NK-92 (cell line): Measurements from ENCODE around the gene ADARB2.
"Not testable (repeated sequence)": the region's sequence is repeated elsewhere in the genome, so short reads cannot be mapped to it uniquely, and the experiment has no call there.

Experiments
- DNase-seq: peaks from one replicate; lab custom pipeline; 2025; ENCODE audit not compliant: unreplicated experiment; lab: John Stamatoyannopoulos, UW

The ADARB2 gene

DNA sequence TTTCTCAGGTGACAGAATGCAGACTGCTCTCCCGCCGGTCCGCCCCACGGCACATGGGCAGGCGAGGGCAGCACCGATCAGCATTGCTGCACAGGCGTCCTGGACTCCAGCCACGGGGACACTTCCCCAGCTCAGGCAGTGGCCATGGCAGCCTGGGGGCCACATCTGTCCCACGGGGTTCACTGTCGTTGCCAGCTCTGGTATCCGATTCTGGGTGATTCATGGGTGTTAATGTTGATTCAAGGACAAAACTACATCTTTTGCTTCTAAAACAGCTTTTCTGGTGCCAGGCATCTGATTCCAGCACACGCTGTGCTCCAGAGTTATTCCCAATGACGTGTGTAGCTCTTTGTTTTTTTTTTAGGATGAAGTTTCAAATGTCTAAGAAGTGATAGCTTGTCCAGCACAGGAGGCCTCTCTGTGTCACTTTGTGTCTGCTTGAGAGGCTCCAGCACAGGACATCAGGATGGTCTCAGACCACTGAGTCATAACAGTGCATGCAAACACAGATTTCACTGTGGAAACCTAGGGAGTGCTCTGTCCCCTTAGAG lies 463.1 kb downstream of the ADARB2 start:
- no peak for DNase-seq

- DNase-seq, result no peak
Measured at GRCh38 chr10:1273372-1274105, 463.8 kb downstream of the ADARB2 start.

DNA sequence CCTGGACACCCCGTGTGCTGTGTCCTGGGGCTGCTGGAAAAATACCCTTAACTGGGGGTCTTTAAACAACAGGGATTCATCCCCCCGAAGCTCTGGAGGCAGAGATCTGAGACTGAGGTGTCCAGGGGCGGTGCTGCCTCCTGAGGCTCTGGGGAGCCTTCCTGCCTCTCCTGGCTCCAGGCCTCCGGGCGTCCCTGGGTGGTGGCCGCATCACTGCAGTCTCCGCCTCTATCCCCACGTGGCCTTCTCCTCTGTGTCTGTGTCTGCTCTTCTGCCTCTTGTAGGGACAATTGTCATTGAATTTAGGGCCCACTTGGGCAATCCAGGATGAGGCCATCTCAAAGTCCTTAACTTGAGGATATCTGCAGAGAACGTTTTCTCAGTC lies 464.6 kb downstream of the ADARB2 start:
- no peak for DNase-seq

GRCh38 chr10:1272079-1272776 lies 465.1 kb downstream of the ADARB2 start:
- DNase-seq, result no peak

- DNase-seq, result no peak
Measured at GRCh38 chr10:1270906-1271305, 466.4 kb downstream of the ADARB2 start.

GRCh38 chr10:1270490-1270889 lies 466.8 kb downstream of the ADARB2 start:
- DNase-seq, result no peak

GRCh38 chr10:1268831-1269230 lies 468.5 kb downstream of the ADARB2 start:
- DNase-seq, result no peak

DNA sequence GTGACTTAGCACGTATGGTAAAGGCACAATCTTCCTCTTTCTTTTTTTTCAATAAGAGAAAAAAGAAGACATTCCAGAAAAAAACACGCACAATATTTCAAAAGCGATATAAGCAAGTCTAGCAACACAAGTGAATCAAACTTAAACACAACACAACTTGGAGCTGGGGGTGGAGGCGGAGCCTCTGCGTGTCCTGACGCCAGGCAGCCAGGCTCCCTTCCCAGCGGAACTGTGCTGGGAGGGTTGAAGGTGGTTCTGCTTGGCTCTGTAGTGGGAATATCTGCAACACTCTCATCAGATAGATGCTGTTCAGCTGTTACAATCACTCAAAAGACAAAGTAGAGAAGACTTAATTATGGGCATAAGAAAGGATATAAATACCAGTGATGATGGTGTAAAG lies 469.8 kb downstream of the ADARB2 start:
- DNase-seq, result no peak

DNA sequence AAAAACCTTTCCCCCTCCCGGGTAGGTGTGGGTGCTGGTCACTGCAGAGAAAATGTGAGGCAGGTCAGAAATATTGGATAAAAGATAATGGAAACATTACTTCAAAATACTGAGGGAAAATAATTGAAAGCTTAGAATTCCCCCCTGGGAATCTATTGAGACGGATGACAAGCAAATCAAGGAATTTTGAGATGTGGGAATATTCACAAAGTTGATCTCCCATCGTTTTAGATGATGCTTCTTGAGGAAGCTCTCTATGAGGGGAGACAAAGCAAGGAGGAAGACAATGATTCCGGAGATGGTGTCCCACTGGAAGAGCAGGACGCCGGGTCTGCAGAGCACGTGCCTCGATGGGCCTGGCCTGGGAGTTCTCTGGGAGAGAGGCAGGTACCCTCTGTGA lies 470.2 kb downstream of the ADARB2 start:
- DNase-seq, result no peak

GRCh38 chr10:1266033-1266802 lies 471.1 kb downstream of the ADARB2 start:
- DNase-seq, result no peak

DNA sequence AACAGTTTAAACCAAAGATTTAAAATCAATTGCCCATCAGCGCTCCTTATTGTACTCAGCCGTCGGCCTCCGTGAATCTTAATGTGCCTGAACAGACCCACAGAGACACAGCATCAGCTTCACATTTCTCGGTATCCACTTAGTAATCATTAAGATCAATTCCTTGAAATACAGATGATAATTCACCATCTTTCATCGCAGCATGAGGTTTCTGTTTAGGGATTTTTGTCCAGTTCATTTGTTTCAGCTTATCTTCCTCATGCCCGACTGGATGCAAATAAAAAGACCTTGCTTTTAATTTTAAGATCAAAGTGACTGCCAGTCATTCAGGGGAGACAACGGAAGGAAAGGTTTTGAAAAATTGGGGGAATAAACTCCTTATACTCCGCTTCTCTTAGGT lies 473.3 kb downstream of the ADARB2 start:
- no peak for DNase-seq

DNA sequence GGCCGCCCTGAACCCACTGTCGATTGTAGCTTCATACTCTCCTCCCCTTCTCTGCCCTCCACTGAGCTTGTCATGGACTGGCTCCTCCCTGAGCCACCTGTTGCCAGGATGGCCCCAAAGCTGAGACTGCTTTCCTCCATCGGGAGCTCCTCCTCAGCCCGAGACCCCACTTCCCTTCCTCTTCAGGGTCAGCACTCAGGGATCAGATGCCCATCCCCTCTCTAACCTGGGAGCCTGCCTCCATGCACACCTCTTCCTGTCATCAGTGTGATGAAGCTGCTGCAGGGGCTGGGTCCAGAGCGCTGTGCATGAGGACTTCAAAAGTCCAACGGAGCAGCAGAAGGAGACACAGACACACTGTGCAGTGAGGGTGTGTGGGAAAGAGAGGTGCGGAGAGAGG lies 480.1 kb downstream of the ADARB2 start:
- DNase-seq, result no peak

DNA sequence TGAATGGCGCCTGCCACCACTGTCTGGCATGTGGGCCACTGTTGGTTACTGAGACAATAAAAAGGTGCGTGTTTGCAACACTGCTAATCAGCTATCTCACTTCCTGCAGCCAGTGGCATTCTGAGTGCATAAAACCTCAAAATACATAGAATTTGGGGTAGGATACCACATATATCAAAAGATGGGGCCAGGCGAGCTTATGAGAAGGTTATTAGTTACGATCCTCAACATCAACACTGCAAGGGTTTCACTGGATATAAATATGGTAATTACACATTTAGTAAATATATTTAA lies 480.9 kb downstream of the ADARB2 start:
- no peak for DNase-seq

DNA sequence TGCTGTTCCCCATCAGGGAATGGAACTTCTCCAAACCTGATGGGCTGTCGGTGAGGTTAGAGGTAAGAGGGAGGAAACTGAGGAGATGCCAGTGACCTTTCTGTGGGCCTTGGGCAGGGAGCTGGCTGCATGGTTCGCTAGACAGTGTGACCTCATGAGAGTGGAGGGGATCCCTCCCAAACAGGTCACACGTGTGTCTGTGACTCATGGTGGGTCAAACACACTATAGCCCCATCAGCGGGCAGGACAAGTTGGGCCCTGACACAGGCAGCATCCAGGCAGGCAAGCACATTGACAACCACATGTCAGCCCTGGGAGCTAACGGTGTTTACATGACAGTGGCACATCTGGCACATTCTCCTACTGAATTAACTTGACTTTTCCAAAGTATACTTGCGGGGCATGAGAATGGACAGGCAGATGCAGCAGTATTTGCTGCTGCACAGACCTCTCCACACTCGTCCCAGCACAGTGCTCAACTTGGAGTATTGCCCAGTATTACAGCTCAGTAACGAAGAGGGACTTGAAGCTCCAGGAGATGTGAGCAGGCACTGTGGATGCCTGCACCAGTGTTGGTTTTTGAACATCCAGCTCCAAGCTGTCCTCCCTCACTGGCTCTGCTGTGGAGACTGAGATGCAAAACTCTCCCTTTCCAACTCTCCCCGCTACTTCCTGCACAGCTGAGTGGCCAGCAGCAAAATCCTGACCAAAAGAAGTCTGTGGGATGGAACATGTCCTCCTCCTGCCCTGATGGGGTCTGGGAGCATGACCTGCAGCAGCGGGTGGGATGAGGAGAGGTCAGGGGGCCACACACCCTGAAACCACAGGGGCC lies 481.5 kb downstream of the ADARB2 start:
- DNase-seq, result no peak

GRCh38 chr10:1255118-1255517 lies 482.2 kb downstream of the ADARB2 start:
- DNase-seq, result no peak

DNA sequence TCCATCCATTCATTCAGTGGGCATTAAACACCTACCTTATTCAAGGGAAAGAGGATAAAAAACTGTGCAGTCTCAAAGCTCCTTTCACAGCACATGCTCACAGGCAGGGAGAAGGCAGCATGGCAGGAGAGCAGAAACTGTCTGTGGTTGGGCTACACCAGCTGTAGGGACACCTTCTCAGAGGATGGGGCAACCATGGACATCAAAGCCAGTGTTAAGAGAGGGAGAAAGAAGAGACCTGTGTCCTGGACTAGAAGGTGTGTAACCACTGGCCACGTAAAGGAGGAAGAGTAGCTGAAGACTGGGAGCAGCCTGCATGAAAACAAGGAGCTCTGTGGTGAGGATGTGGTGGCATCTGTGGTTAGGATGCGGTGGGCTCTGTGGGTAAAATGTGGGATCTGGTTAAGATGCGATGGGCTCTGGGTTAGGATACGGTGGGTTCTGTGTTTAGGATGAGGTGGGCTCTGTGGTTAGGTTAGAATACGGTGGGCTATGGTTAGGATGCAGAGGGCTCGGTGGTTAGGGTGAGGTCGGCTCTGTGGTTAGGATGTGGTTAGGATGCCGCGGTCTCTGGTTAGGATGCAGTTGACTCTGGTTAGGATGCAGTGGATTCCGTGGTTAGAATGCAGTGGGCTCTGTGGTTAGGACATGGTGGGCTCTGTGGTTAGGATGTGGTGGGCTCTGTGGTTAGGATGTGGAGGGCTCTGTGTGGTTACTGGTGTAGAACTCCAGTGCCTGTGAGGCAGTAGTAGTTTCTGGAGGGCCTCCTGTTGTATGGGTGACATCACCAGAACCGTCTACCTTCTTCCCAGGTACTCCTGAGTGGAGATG lies 483.6 kb downstream of the ADARB2 start:
- DNase-seq, result no peak

DNA sequence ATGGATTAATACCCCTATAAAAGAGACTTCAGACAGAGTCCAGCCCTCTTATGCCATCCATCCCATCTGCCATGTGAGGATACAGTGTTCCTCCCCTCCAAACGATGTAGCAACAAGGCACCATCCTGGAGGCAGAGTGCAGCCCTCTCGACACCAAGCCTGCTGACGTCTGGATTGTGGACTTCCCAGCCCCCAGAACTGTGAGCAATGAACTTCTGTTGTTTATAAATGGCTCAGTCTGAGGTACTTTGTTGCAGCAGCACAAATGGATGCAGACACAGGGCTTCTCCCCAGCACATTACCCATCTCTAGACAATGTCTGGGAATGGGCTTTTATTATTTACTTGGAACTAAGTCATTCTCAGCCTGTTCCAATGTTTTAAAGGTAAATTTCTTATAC lies 485.6 kb downstream of the ADARB2 start:
- DNase-seq, result no peak

- DNase-seq, result no peak
Measured at GRCh38 chr10:1249142-1249920, 488.0 kb downstream of the ADARB2 start.

GRCh38 chr10:1248262-1248630 lies 489.1 kb downstream of the ADARB2 start:
- DNase-seq, result not testable (repeated sequence)
